GM19025 (cell line): ENCODE measurements around the gene GREM2.

Experiments
- ATAC-seq: cut with Tn5 transposase; IDR thresholded peaks from one replicate; pipeline ENCODE4 v1.9.1; 2021; ENCODE audit warnings: mild to moderate bottlenecking, low read depth, moderate library complexity; ENCODE audit not compliant: unreplicated experiment

Gene GREM2

GRCh38 chr1:240567066-240567465, 44.9 kb downstream of the GREM2 start:
- no peak for ATAC-seq

DNA sequence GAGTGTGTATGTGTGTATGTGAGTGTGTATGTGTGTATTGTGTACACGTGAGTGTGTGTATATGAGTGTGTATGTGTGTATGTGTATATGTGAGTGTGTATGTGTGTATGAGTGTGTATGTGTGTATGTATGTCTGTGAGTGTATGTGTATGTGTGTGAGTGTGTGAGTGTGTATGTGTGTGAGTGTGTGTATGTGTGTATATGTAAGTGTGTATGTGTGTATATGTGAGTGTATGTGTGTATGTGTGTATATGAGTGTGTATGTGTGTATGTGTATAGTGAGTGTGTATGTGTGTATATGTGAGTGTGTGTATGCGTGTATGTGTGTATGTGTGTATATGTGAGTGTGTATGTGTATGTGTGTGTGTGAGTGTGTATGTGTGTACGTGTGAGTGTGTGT, 49.2 kb downstream of the GREM2 start:
- ATAC-seq, result no peak

GRCh38 chr1:240562111-240562590, 49.8 kb downstream of the GREM2 start:
- ATAC-seq, result no peak

DNA sequence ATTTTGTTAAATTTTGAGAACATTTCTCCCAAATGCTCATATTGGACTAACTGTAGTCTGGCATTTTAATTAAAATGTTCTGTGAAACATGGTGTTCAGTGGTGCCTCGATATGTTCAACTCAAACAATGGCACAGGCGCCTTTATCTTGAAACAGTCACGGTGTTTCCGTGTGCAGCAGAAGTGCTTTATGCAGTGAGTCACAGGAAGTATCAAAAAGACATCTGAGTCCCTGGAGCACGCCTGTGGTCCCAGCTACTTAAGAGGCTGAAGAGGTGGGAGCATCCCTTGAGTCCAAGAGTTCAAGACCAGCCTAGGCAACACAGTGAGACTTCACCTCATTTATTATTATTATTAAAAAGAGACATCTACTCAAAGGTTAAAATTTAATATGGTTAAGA, 52.2 kb downstream of the GREM2 start:
- ATAC-seq, result no peak

DNA sequence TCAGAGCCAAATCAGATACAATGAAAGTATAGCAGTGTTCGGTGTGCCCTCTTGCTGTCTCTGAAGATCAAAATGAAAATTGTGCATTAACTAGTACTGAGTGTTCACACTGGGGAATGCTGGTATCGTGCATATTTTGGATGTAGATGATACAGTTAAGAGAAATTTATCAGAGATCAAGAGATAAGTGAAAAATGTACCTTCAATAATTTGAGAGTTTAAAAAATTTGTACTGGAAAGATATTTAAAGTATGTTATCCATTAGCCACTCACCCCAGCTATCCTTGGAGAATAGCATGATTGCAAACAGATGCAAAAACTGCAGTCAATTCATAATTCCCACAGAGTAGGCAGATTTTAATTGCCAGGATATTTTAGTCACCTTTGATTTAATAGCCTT, 56.4 kb downstream of the GREM2 start:
- ATAC-seq, result no peak

DNA sequence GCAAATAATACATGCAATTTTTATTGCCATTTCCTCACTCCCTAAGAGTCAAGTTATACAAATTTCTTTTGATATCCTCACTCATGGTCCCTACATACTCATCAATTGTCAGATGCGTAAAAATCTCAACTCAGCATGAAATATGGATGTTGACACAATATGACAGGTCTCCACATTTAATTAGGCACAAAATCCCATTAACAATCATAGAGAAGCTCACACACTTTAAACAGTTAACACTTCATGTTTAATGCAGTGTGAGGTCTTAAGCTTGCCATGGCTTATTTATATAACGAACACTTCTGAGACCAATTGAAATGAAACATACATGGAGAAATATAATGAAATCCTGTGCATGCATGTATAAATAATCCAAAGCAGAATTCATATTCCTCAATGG, 58.6 kb downstream of the GREM2 start:
- ATAC-seq, result no peak

DNA sequence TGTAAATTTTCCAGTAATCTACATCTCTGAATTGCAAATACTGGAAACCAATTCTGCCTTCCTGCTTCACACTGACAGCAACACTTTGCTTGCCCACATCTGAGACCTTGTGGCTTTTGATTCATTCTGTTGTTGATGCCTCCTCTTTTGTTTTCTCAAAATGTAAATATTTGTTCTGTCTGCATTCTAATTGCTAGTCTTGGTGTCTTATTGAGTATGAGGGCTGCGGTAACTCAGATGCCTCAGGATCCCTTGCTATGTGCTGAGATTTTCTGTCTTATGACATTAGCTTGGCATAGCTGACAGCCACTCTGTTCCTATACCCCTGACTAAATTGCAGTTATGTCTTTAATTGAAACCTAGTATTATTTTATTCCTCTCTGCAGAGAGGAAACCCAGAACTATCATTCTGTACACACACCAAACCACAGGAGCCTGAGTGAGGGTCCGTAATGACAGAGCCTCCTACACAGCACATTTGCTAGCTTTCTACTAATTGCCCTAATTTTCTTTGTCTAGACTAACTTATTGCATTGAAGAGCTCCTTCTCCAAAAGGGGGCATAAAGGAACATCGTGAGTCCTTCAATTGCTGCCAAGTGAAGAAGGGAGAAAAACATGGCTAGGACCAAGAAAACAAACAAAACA, 72.1 kb downstream of the GREM2 start:
- no peak for ATAC-seq

GRCh38 chr1:240538776-240539430, 73.1 kb downstream of the GREM2 start:
- no peak for ATAC-seq

- no peak for ATAC-seq
Observed at GRCh38 chr1:240533154-240533780, 78.7 kb downstream of the GREM2 start.

- ATAC-seq, result no peak
Observed at GRCh38 chr1:240528591-240528990, 83.4 kb downstream of the GREM2 start.

GRCh38 chr1:240527086-240527485, 84.9 kb downstream of the GREM2 start:
- no peak for ATAC-seq

- no peak for ATAC-seq
Observed at GRCh38 chr1:240526312-240526711, 85.6 kb downstream of the GREM2 start.

DNA sequence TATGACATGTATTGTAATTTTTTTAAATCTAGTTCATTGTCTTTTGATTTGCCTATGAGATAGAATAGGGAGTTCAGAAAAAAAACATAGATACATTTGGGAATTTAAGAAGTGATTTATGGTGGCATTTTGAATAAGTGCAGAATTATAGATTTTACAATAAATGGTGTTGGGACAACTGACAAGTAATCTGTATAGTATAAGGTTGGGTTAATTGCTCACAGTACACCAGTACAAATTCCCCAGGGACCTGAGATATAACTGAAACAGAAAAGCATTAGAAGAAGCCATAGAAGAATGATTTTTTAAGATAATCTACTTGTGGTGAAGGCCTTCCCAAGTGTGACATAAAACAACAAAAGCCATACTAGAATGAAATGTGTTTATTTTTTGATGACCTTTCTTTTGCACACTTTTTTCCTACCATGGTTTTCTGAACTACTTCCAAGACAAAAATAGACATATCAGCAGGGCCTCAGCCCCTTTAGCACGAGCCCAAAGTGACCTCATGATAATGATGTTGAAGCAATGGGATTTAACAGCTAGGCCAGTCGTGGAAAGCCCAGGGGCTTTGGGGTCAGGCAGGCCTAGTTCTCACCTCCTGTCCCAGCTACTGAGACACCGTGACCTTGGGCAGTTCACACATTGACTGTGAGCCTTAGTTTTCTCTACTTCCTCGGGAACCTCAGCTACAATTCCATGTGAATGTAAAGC, 87.4 kb downstream of the GREM2 start:
- no peak for ATAC-seq

DNA sequence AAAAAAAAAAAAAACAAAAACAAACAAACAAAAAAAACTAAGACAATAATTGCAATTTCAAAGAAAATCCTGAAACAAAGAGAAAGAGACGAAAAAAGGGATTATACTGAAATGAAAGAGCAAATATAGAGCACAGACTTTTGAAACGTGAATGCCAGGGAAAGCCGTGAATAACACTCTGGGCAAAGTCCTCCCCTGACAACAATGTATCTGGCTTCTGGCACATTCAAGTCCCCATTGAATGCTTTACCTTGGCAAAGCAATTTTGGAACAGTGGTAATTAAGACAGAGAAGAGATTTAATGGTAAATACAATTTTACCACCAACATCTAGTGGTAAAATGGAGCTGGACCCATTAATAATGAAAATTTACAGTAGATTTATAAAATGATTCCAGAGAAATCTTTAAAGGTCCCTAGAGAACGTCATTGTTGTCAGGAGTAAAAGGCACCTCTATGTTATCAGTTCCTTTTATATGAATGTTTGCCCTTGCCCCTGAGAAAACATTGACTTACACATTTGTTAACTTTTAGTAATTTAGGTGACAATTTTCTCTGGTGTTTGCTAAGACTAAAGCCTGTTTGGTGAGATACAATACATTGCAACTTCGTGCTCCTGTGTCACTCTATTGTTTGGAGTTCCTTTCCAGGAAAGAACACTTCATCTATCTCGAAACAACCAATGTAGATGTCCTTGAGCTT, 89.7 kb downstream of the GREM2 start:
- no peak for ATAC-seq

DNA sequence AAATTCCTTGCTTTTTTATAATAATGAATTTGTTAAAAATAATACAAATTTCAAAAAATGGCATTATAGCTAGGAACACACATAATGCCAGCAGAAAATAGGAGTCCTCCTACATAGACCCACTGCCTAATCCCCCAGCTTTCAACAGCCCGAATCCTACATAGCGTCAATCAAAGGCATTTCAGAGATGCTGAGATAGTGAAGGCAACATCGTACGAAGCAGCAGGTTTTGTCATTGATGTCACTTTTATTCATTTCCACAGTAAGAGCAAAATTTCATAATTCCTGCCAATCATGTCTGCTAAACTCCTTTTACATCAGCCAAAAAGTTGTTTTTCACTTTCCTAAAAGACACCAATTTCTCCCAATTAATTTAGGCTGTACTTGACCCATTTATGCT, 94.1 kb downstream of the GREM2 start:
- ATAC-seq, result no peak

DNA sequence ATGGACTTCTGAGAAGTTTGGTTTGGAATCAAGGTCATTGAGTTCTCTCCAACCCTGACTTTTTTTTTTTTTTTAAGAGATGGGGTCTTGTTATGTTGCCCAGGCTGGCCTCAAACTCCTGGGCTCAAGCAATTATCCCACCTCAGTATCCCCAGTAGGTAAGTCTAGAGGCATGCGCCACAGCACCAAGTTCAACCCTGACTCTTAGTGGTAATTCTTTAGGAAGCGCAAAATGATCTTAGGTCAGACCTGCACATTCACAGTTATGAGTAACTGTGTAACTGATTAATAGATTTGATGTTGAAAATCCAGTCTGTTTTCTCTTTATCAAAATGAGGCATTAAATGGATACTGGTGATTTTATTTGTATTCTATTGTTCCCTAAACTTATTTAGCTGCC, 95.9 kb downstream of the GREM2 start:
- no peak for ATAC-seq

DNA sequence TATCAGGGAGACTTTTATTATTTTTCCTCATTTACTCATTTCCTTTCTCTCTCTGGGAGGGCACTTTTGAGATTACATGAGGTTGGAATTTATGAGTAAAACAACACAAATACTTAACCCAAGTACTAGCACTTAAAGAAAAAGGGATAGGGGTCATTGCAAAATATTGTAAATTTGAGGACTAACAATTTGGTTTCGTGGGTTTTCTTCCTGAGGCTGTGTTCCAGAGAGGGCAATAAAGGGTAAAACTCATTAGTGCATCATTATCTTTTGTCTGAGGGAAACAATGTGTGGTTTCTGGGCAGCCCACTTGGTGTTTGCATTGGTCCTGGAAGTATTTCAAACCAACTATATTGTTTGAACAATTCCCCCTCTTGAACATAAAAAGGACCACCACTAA, 96.5 kb downstream of the GREM2 start:
- no peak for ATAC-seq

DNA sequence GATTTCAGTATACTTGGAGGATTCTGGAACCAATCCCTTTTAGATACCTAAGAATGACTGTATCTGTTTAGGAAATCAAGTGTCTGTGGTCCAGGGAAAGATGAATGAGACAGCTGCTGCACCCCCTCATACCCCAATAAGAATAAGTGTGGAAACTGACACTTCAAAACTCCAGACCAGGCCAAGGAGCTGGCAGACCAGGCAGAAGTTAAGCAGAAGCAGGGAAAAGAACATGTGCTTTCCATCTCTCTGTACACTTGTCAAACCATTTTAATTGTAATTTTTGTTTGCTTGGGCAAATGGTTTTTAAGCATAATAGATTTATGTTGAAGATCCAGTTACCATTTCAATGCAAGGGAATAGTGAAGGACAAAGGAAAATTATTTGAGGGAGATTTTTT, 100.2 kb downstream of the GREM2 start:
- ATAC-seq, result no peak

- ATAC-seq, result no peak
Observed at GRCh38 chr1:240508950-240509349, 103.0 kb downstream of the GREM2 start.

- no peak for ATAC-seq
Observed at GRCh38 chr1:240508201-240508600, 103.8 kb downstream of the GREM2 start.

- ATAC-seq, result no peak
Observed at GRCh38 chr1:240506176-240506575, 105.8 kb downstream of the GREM2 start.
